NCI-H748 treated with DMSO at 0.1 percent for 48 hours (cell line): ENCODE measurements around the gene AFF2.

Source experiments
- DNase-seq: peaks from one replicate; lab custom pipeline; 2025; lab: John Stamatoyannopoulos, UW

Gene AFF2

DNA sequence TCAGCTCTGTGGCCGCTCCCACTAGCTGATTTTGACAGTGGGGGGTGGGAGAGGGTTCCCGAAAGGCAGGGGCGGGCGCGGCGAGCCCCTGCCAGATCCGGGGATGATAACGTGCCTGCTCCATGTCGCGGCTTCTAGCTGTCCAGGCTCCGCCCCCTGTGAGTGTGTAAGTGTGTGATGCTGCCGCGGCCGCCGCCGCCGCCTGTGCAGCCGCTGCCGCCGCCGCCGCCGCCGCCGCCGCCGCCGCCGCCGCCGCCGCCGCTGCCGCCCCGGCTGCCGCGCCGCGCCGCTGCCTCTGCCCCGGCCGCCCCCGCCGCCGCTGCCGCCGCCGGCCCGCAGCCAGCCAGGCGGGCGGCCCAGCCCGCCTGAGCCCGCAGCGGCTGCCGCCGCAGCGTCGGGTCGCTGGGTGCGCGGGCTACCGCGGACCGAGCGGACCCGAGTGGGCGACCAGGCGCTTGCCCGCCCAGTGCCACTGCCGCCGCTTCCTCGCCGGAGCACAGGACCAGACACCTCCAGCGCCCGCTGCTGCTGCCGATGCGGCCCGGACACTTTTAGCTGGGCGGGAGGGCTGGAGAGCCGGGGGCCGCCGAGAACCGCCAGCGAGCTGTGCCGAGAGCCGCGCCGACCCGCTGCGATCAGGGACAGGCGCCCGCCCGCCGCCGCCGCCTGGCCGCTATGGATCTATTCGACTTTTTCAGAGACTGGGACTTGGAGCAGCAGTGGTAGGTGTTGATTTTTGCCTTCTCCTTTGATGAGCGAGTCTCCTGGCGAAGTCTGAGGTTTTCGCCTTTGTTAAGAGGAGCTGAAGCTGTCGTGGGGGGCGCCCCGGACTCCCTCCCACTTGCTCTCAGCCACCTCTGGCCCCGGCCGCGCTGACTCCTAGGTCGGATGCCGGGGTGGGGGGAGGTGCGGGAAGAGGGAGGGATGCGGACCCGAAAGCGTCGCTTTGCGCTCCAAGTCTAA lies at the start of gene AFF2:
TSS of gene AFF2 (plus strand) at position 195 of the 963 bp plus-strand sequence. CDS start at position 676, 481 bp downstream.
- DNase-seq = peak; percentile 1

DNA sequence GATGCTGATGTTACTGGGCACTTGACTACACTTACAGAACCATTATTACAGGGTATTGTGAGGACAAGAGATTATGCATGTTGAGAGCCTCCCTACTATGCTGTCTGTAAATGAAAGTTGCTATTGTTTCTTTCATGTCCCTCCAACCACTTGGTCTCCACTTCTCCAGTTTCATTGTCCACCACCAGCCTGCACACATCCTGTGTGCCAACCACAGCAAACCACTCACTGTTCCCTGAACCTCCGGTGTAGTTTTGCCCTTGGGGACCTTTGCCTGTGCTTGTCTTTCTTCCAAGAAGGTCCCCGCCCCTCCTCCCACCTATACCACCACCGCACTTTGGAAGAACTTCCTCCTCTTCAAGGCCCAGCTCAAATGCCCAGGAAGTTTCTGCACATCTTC lies 43.1 kb upstream of the AFF2 start:
- no peak for DNase-seq

DNA sequence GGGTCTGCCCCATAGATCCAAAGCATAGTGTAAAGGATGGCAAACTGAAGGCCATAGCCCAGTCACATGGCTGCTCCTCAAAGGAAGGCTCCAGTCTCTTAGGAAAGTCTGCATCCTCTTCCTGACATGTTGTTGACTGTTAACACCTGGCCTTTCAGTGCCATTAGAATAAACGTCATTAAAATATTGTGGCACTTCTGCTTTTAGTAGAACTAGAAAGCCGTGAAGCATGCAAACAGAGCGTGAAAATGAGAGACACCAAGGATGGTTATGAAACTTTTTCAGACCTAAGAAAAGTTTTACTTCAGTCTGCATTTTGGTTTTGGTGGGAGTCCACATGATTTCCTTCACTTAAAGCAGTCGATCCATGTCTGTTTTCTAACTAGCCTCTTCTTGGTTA lies 41.1 kb upstream of the AFF2 start:
- no peak for DNase-seq

DNA sequence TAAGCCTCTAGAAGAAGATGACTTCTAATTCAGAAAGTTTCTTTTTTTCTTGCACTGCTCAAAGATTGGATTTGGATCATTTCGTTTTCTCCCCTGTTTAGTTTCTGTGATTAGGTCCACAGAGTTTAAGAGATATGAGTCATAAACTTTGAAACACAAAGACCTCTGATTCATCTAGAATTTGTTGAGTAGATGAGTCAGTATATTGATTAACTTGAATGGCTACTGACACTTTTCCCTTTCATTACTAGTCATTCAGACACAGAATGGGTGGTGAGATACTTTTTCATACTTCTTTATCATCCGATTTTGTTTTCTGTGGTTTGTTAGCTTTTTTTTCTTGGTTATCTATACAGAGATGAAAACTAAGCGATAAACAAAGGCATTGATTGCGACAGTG lies 34.1 kb upstream of the AFF2 start:
- no peak for DNase-seq

DNA sequence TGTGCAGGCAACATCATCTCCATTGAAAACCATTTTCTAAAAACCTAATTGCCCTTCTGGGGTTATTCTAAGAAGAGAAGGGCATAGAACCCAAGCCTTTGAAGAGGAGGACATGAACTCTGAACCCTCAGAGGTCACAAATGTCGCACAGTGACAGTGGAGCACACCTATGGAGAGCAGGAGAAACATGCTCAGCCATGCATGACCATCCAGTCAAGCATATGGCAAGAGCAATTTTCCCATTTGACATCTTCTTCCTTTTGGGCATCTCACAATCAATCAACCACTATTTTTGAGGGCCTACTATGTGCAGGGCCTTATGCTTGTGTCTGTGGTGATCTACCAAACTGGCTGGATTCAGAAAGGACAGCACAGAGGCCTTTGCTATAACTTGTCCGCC lies 30.1 kb upstream of the AFF2 start:
- DNase-seq = no peak

DNA sequence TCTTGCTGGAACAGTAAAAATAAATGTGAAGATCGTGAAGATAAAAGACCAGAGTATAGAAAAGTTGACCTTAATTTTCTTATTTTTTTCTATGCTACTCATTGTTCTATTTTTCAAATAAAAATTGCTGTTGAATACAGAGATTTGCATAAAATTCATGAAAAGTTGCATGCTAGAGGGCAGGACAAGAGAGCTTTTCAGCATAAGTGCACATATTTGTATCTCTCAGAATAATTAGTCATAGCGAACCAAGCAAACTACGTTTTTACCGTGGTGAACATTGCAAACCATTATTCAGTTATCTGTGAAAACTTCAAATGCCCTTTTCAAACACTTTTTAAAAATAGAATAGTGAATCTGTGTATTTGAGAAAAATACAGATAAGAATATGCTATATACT lies 26.4 kb upstream of the AFF2 start:
- DNase-seq = no peak

DNA sequence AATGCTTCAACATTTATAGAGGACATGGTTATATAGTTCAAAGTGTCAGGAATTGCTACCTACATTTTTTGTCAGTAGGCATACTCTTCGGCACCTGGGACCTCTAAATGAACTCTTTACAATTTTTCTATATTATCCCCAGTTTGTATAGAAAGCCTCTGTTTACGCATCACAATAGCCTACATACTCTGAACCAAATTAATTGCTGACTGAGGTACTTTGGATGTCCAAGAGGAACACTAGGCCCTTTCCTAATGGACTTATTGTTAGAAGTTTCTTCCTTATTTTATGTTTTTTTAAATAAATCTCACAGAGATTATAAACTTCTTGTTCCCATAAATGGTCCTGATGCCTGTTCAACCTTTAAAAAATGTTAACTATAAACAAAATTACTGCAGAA lies 8.4 kb upstream of the AFF2 start:
- DNase-seq = no peak

DNA sequence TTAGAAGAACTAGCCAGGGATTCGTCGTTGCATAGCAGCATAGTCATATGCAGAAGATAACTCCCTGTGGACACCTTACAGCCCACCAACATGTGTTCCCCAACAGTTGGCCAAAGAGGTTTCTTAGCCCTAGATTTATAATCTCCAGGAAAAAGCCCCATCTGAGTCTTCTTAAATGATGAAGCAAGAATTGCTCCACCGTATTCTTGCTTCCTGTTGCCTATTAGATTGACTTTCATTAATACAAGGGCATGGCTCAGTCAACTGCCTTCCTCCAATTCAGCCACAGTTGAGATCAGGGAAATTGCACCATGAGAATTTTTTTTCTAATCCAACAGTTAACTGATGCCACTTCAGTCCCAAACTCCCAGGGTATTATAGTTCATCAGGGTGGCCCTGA lies 5.2 kb upstream of the AFF2 start:
- DNase-seq = no peak

DNA sequence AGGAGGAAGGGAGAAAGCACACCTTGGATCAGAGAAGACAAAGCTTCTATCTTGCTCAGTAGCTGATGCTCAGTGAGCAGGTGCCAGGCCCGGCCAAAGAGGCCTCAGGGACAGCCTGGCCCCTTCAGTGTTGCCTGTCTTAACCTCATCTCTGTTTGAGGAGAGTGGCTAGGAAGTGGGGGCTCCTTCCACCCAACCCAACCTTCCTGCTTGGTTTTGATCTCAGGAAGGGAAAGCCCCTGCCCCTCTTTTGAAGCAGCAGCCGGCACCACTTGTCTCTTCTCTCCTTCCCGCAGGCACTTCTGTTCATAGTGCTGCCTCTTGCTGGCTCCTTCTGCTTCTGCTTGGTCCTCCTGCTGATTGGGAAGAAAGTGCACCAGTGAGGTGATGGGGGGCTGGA lies 2.4 kb upstream of the AFF2 start:
- no peak for DNase-seq

DNA sequence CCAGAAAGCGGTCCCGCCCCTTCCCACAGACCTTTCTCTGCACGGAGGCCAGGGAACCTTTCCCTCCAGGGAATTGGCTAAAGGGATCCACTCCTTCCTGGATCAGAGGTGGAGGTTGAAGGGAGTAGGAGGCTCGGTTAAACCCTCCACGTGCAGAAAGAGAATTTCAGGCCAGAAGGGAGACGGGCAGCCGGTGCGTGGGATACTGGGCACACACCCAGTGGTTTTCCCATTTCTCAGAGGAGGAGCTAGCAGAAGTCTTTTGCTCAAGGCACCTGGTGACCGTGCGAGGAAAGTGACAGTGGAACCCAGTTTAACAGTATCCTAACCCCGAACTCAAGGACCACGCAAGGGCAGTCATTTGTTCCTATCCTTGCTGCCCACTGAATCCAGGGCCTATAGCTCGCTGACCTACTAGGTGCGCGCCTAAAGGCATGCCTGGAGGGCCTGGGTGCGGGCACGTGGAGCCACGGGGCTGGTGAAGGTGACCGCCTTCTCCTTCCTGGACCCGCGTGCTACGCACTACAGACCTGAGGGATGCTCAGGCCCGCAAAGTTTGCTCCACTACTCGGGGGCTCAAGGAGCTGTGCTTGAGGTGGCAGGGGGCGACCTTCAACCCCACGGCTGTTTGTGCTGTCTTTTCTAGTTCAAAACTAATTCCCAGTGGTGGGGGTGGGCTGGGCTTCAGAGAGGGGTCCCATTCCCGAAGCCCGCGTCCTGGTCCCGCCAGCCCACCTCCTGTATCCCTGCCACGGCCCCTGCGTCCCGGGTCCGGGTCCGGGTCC lies 587 bp upstream of the AFF2 start:
- DNase-seq = no peak

DNA sequence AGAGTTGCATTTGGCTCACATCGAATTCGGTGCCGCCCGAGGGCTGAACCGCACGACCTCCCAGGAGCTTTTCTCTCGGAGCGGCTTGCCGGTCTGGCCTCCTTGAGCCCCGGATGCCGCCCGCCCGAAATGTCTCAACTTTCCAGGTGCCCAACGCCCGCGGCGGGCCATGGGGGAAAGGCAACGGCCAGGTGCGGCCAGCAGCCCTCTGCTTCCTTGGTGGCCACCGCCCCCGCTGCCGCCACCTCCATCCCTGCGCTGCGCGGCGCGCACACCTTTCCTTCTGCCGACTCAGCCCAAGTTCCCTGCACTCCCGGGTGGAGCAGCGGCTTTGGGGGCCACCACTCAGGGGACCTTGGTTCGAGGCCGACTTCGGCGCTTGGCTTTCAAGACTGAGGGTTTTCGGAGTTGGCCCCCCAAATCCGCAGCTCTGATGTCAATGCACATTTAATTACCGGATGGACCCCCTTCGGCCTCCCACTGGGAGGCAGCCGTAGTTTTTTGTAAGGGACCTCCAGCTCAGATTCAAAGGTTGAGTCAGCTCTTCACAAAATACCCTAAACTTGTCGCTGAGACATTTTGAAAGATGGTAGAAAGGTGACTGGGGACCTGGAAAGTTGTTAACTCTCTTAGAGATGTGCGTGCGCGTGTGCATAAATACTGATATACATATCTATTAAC lies 1.1 kb downstream of the AFF2 start:
- no peak for DNase-seq

DNA sequence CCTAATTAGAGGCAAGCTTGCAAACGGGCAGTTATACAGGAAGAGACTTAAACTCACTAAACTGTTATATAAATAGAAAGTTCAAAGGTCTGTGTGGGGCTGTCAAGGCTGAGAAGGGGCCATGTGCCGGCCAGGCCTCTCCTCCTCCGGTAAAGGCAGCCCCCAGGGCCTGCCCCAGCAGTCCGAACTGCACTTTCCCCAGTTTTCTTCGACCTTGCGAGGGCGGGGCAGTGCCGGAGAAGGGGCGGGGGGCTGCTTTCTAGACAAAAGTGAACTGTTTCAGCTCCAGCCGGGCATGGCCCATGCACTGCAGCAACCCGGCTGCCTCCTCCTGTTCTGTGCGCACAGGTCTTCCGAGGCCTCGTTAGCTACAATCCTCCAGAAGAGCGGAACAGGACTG lies 4.1 kb downstream of the AFF2 start:
- no peak for DNase-seq

DNA sequence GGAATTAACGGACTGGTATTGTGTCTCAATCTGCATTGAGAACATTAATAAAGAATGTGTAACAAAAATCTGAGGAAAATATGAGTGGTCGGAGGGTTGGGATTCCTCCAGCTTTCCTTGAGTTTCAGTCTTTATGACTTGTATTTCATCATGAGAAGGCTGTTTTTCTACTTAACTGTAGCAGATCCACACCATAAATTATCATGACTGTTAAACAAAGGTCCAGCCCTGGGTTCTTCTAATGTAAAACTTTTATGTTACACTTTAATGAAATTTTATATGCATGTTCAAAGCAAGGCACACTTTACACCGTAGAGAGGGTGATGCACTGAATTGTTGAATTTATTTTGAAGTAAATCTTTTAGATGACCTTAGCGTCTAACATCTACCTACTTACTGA lies 7.0 kb downstream of the AFF2 start:
- no peak for DNase-seq

DNA sequence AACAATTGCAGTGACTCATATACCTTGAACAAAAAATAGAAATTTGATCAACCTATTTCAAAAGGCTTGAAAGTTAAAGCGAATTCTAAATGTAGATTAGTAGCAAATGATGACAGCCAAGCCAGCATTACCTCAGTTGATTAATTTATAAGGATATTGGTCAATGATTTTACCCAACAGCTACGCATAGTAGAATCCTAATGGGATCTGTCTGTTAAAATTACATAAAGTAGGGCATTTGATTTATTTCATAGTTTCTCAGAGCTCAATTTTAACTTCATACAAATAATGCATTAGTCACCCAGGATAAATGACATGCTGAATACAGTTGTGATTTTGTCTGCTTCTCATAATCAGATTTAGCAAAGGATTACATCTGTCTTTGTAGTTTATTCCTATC lies 12.0 kb downstream of the AFF2 start:
- no peak for DNase-seq

DNA sequence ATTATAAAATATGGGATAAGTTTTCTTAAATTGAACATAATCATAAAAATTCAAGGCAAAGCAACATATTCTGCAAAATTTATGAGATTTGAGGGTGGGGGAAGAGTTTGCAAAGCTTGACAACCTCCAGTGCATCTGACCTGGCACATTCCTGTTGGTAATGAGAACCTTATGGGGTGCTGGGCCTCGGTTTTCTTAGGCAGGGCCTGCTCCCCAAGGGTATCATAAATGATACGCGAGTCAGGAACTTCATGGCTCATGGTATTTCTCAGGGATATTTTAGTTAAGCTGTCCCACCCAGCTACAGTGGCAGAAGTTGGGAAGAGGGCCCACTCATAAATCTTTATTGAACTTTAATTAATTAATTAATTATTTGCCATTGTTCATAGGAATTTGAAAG lies 13.2 kb downstream of the AFF2 start:
- no peak for DNase-seq

DNA sequence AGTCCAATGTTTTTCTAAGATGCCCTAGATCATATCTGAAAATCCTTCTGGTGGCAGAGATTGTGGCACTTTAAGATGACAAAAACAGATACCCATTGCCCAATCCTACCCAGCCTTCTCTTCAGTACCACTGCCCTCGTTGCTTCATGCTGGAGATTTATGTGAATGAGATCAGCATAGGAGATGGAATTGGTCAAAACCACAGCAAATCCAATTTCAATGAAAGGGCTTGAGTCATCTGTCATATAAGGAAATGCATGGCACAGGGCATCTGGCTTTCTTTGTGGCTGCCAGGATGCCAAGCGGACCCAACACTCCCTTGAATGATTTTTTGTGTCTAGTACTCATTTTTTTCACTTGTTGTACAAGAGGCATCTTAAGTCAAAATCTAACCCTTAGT lies 16.8 kb downstream of the AFF2 start:
- no peak for DNase-seq

DNA sequence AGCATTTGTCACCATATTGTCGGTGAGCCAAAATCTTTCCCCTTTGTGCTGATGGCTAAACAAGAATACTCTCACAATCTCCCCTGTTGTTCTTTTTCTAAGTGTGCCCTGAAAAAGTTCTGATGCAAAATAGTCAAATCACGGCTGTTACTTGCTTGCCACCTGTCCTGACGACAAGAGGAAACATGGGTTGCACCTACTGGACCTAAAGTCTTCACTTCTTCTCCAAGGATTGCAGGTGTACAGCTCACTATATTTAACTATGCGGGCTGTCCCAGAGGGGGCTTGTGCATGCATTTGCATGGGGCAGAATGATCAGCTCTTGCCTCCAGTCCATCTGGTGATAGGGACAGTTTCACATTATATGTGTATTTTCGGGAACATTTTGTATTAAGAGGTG lies 21.6 kb downstream of the AFF2 start:
- no peak for DNase-seq

DNA sequence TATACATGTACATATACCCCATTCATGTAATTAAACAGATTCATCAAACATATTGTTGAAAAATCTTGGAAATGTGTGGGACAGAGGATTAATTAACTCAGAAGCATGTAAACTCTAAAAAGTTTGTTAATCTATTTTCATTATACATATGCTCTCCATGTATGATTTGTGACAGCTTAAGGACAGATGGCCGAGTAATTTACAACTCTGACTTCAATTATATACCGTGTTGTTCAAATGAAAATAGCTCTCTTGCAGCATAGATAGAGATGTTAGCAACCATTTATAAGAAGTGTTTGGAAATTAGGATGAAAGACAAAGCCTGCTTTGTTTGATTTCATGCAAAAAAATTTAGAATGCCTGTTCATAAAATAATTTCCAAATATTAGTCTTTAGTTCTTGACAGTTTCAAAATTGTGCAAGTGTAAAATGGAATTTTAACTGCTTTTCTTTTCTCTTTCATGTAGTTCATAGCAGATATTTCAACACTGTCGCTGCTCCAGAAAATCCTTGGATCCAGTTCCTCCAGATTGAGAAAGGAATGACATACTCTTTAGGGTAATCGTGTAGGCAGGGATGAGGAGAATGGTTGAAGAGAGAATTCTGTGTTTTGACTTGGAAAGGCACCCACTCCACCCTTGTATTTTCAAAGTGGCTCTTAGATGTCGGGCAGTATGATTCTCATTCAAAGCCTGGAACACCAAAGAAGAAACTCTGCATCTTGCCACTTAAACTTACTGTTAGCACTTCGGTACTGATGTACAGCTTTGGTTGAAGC lies 23.1 kb downstream of the AFF2 start:
- no peak for DNase-seq

DNA sequence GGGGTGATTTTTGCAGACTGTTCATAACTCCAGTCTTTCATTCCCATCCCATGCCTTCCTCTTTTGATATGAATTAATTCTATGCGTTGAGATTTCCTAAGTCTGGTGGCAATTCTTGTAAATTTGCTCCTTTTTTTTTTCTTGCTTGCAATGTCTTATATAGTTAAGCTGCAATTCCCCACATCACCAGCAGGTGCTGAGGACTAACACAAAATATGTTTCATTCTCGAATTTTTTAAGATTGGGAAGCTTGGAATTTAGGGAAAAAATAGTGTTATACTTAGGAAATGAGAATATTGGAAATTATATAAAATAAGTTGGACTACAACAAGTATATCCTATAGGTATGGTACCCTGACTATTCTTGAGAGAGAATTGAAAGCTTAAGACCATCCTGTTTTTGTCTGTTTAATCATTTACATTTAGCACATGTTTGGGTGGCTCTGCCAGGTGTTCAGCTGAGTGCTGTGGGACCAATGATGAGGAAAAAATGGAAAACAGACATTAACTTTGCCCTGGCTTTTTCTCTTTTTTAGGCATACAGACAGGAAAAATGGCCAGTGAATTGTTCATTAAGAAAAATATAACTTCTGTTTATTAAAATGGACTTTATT lies 30.2 kb downstream of the AFF2 start:
- no peak for DNase-seq

DNA sequence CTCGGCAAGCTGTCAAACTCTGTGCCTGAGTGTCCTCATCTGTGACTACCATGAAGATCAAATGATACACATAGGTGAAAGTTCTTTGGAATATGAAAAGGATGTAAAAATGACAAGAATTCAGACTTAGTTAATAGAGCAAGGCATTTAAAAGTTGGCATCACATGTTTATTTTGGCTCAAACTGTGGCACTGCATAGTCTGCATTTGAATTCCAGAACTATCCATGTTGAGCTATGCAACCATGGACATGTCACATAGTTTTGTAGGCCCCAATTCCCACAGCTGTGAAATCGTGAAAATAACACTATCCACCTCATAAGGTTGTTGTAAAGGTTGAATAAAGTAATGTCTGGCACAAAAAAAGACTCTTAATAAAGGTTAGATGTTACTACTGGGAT lies 33.9 kb downstream of the AFF2 start:
- DNase-seq = no peak

DNA sequence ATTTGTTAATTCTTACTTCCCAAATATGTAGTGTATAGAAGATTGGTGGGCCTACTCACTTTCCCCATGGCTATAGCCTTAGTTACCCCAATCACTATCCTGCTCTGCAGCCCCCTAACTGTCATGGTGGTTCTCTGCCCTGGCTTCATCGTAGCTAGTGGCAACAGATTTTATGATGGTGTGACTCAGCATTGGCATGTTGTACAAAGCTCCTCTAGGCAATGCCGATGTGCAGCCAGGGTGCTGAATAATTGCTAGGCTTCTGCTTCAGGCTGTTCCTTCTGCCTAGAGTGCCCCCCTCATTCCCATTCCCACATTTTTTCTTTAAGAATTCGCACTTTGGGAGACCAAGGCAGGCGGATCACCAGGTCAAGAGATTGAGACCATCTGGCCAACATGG lies 35.2 kb downstream of the AFF2 start:
- no peak for DNase-seq
